IMR-90 (cell line): ENCODE data around the gene MTPN. TPM values are rescaled to one million over a fixed set of nuclear protein-coding genes. Genes with fewer than 3 reads are reported as not detected.
A peak's percentile ranks its signal among the peaks of the same experiment; 100 is the strongest.

Experiments
- ATAC-seq: fragments of 200-7000 bp; cut with Tn5 transposase; 2 replicates; pipeline ENCODE4 v1.9.1; 2020; ENCODE audit warnings: low read depth, mild to moderate bottlenecking, moderate library complexity
- BruUV-seq: library from RNA; stranded (reverse); fragments of 400-500 nt; replicated peaks from 2 replicates; lab custom pipeline; 2021; lab: Mats Ljungman, UMichigan
- CTCF ChIA-PET: fragments of 300-600 bp; formaldehyde crosslinking; extraction: SDS; loops from one replicate; lab custom pipeline; 2021; ENCODE audit warnings: antibody characterized with exemption; lab: Yijun Ruan, JAX
- POLR2A ChIA-PET: fragments of 300-600 bp; sonication (Branson Sonifier 250); formaldehyde crosslinking; loops from one replicate; lab custom pipeline; 2022; ENCODE audit warnings: antibody characterized with exemption; ENCODE audit not compliant: unreplicated experiment; lab: Charles Lee
- DNase-seq: peaks from one replicate; pipeline ENCODE4 v3.0.0; 2013
- H2AFZ ChIP-seq: replicated peaks from 2 replicates; pipeline ENCODE3; 2013; ENCODE audit warnings: low read length, mild to moderate bottlenecking; ENCODE audit not compliant: poor library complexity
- H2AK5ac ChIP-seq: 2 replicates; pipeline ENCODE4 v1.6.1; 2013; ENCODE audit warnings: low read depth, low read length, inconsistent platforms
- H2AK9ac ChIP-seq: replicated peaks from 2 replicates; pipeline ENCODE3; 2013; ENCODE audit warnings: mild to moderate bottlenecking, low read depth, low read length, moderate library complexity; ENCODE audit not compliant: poor library complexity
- H2BK120ac ChIP-seq: 2 replicates; pipeline ENCODE4 v1.6.1; 2013; ENCODE audit warnings: low read depth, low read length, inconsistent platforms
- H2BK15ac ChIP-seq: 3 replicates; pipeline ENCODE4 v1.6.1; 2013; ENCODE audit warnings: low read depth, low read length, inconsistent platforms
- H2BK20ac ChIP-seq: 2 replicates; pipeline ENCODE4 v1.6.1; 2013; ENCODE audit warnings: low read depth, mild to moderate bottlenecking, inconsistent platforms, low read length, moderate library complexity
- H2BK5ac ChIP-seq: 2 replicates; pipeline ENCODE4 v1.6.1; 2013; ENCODE audit warnings: mild to moderate bottlenecking, low read depth, low read length, inconsistent platforms; ENCODE audit not compliant: poor library complexity, severe bottlenecking
- H3K14ac ChIP-seq: replicated peaks from 2 replicates; pipeline ENCODE4 v1.6.1; 2013; ENCODE audit warnings: low read depth, low read length, inconsistent platforms
- H3K18ac ChIP-seq: 2 replicates; pipeline ENCODE4 v1.6.1; 2013; ENCODE audit warnings: low read depth, low read length, control low read depth
- H3K23ac ChIP-seq: 2 replicates; pipeline ENCODE4 v1.6.1; 2013; ENCODE audit warnings: low read depth, low read length, inconsistent platforms
- H3K27ac ChIP-seq: 2 replicates; pipeline ENCODE4 v1.5.1; 2013; ENCODE audit warnings: mild to moderate bottlenecking, control low read depth, low read length; ENCODE audit not compliant: insufficient read depth
- H3K27me3 ChIP-seq: 2 replicates; pipeline ENCODE4 v1.6.1; 2013; ENCODE audit warnings: low read length; ENCODE audit not compliant: control insufficient read depth, insufficient read depth
- H3K36me3 ChIP-seq: 2 replicates; pipeline ENCODE4 v1.6.1; 2013; ENCODE audit warnings: low read length, mixed read lengths; ENCODE audit not compliant: control insufficient read depth, insufficient read depth
- H3K4ac ChIP-seq: 2 replicates; pipeline ENCODE4 v1.6.1; 2013; ENCODE audit warnings: low read depth, low read length, inconsistent platforms
- H3K4me1 ChIP-seq: 2 replicates; pipeline ENCODE4 v1.6.1; 2013; ENCODE audit warnings: low read length, mixed read lengths; ENCODE audit not compliant: control insufficient read depth, insufficient read depth
- H3K4me2 ChIP-seq: 2 replicates; pipeline ENCODE4 v1.6.1; 2013; ENCODE audit warnings: low read depth, mild to moderate bottlenecking, control low read depth, low read length, moderate library complexity
- H3K4me3 ChIP-seq: 2 replicates; pipeline ENCODE4 v1.5.1; 2013; ENCODE audit warnings: low read depth, mild to moderate bottlenecking, control low read depth, low read length, moderate library complexity; ENCODE audit not compliant: insufficient read depth
- H3K56ac ChIP-seq: 2 replicates; pipeline ENCODE4 v1.6.1; 2013; ENCODE audit warnings: low read length, inconsistent platforms; ENCODE audit not compliant: insufficient read depth; ENCODE audit errors: extremely low read depth
- H3K79me1 ChIP-seq, 2 experiments: 2 replicates each; pipeline ENCODE4 v1.6.1; 2013; ENCODE audit warnings: low read length in 2 of 2, inconsistent platforms in 1 of 2, low read depth in 1 of 2
- H3K9ac ChIP-seq: 2 replicates; pipeline ENCODE4 v1.6.1; 2013; ENCODE audit warnings: low read depth, low read length, control low read depth
- H3K9me1 ChIP-seq: 2 replicates; pipeline ENCODE4 v1.6.1; 2013; ENCODE audit warnings: low read length, inconsistent platforms; ENCODE audit not compliant: insufficient read depth
- H3K9me3 ChIP-seq: 2 replicates; pipeline ENCODE4 v1.6.1; 2013; ENCODE audit warnings: low read length; ENCODE audit not compliant: control insufficient read depth, insufficient read depth
- H4K20me1 ChIP-seq: 2 replicates; pipeline ENCODE4 v1.6.1; 2013; ENCODE audit warnings: low read length, inconsistent platforms; ENCODE audit not compliant: insufficient read depth
- H4K5ac ChIP-seq: 2 replicates; pipeline ENCODE4 v1.6.1; 2013; ENCODE audit warnings: mild to moderate bottlenecking, low read depth, low read length, control low read depth
- H4K8ac ChIP-seq, 2 experiments: 2 replicates each; pipeline ENCODE4 v1.6.1; 2013; ENCODE audit warnings: low read depth in 2 of 2, low read length in 2 of 2, control low read depth in 1 of 2, inconsistent platforms in 1 of 2
- H4K91ac ChIP-seq: 2 replicates; pipeline ENCODE4 v1.6.1; 2013; ENCODE audit warnings: low read depth, low read length, inconsistent platforms; ENCODE audit not compliant: insufficient read depth
- BHLHE40 ChIP-seq: fragments of 150-350 bp; IDR thresholded peaks from 2 replicates; pipeline ENCODE4 v1.6.1; 2016; ENCODE audit warnings: mild to moderate bottlenecking, low read depth, low read length
- CEBPB ChIP-seq: IDR thresholded peaks from 2 replicates; pipeline ENCODE4 v1.6.1; 2012; ENCODE audit warnings: low read depth, low read length, improper control_type of control experiment
- CHD1 ChIP-seq: IDR thresholded peaks from 2 replicates; pipeline ENCODE4 v1.6.1; 2012; ENCODE audit warnings: low read depth, low read length, improper control_type of control experiment
- FOS ChIP-seq: fragments of 150-350 bp; IDR thresholded peaks from 2 replicates; pipeline ENCODE4 v1.6.1; 2016; ENCODE audit warnings: low read depth, low read length
- MAFK ChIP-seq: IDR thresholded peaks from 2 replicates; pipeline ENCODE4 v1.6.1; 2012; ENCODE audit warnings: low read depth, low read length, improper control_type of control experiment
- MAZ ChIP-seq: IDR thresholded peaks from 2 replicates; pipeline ENCODE4 v1.6.1; 2012; ENCODE audit warnings: low read depth, mild to moderate bottlenecking, low read length, improper control_type of control experiment, moderate library complexity, borderline replicate concordance
- MXI1 ChIP-seq: IDR thresholded peaks from 2 replicates; pipeline ENCODE4 v1.6.1; 2012; ENCODE audit warnings: low read depth, mild to moderate bottlenecking, low read length, moderate library complexity, borderline replicate concordance
- NFE2L2 ChIP-seq: fragments of 150-350 bp; IDR thresholded peaks from 2 replicates; pipeline ENCODE4 v1.6.1; 2016; ENCODE audit warnings: low read depth, mild to moderate bottlenecking, low read length
- POLR2A ChIP-seq: IDR thresholded peaks from 2 replicates; pipeline ENCODE4 v1.6.1; 2012; ENCODE audit warnings: mild to moderate bottlenecking, low read depth, low read length
- RAD21 ChIP-seq: IDR thresholded peaks from 2 replicates; pipeline ENCODE4 v1.6.1; 2012; ENCODE audit warnings: low read length, improper control_type of control experiment
- RCOR1 ChIP-seq: IDR thresholded peaks from 2 replicates; pipeline ENCODE4 v1.6.1; 2012; ENCODE audit warnings: mild to moderate bottlenecking, low read length, improper control_type of control experiment; ENCODE audit not compliant: insufficient replicate concordance
- RFX5 ChIP-seq: IDR thresholded peaks from 2 replicates; pipeline ENCODE4 v1.8.0; 2012; ENCODE audit warnings: low read depth, mild to moderate bottlenecking, low read length, moderate library complexity
- SMC3 ChIP-seq: fragments of 150-350 bp; IDR thresholded peaks from 2 replicates; pipeline ENCODE4 v1.6.1; 2016; ENCODE audit warnings: low read depth, mild to moderate bottlenecking, antibody characterized with exemption, low read length, moderate library complexity
- dilution Hi-C: fragments of 300-500 bp; cut with HindIII; formaldehyde crosslinking; loops from one replicate; pipeline ENCODE4 v1.14.3; 2018; ENCODE audit warnings: low sequenced_read_pairs; ENCODE audit not compliant: unreplicated experiment
- in situ Hi-C: fragments of 300-500 bp; cut with MboI; formaldehyde crosslinking; loops from 3 replicates; pipeline ENCODE4 v1.14.3; 2019; ENCODE audit warnings: low sequenced_read_pairs, inconsistent platforms, mixed read lengths
- intact Hi-C: fragments of 100-400 bp; cut with micrococcal nuclease; formaldehyde crosslinking; loops from 2 replicates; pipeline ENCODE4 v1.10.0; 2022
- polyA plus RNA-seq, 3 experiments: library from polyadenylated mRNA; depleted of rRNA; stranded (reverse); fragments of >200 nt; gene quantifications; 2 replicates each; pipeline ENCODE4 v1.2.3, GENCODE V29; 2012; ENCODE audit warnings: low replicate concordance in 1 of 3
- total RNA-seq: library from RNA; depleted of rRNA; stranded (reverse); fragments of >200 nt; gene quantifications from 2 replicates; pipeline ENCODE4 v1.2.3, GENCODE V29; 2012
- TF ChIP-seq, protein P1 (sequence below): conservative IDR thresholded peaks from 2 replicates; pipeline ENCODE4 v1.5.1; 2012; ENCODE audit warnings: mild to moderate bottlenecking, low read depth, low read length, improper control_type of control experiment
- TF ChIP-seq, protein P2 (sequence below): fragments of 150-350 bp; IDR thresholded peaks from 2 replicates; pipeline ENCODE4 v1.6.1; 2016; ENCODE audit warnings: low read depth, mild to moderate bottlenecking, low read length, moderate library complexity, borderline replicate concordance
- TF ChIP-seq, protein P3 (sequence below): fragments of 150-350 bp; IDR thresholded peaks from 2 replicates; pipeline ENCODE4 v1.6.1; 2017; ENCODE audit warnings: mild to moderate bottlenecking, antibody characterized with exemption, low read length, low read depth

Gene MTPN
- total and polyA plus RNA-seq, 2 of the 4 experiments (the other 2 are of a cell fraction), result 58.8 to 94.4 TPM

DNA sequence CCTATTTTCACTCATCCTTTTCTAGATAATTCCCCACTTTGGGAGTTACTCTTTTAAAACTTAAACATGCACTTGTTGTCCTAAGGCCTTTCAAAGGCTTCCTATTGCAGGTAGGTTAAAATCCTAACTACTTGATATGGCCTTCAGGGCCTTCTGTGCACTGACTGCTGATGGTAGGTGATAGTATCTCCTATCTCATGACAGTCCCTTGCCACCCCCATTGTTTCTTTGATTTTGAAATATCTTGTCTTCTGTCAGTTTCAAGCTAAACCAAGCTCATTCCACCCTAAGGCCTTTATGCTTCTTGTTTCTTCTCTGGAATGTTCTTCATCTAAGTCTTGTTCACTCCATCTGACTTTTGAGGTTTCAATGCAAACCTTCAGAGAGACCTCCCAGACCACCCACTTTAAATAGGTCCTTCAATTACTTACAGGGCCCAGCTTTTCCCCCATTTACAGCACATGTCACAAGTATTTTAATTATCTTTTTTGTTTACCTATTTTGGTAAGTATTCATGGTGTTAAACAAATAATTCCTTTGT is 2.4 kb upstream of the MTPN start:
- Histone ChIP-seq H3K9ac (no peak overlapping the region), H3K36me3 (no peaks in the 10 kb centered on the region), H4K8ac (peak overlapping the region in 1 of 2 experiments; percentile 11; a peak in 3 of 4 replicates), H3K56ac (no peak overlapping the region), H4K5ac (no peak overlapping the region; the same call in 1 of the 2 replicates), H2BK15ac (no peak overlapping the region), H3K9me1 (no peaks in the 10 kb centered on the region), H2BK5ac (peak overlapping the region; percentile 70), H2AFZ (no peak overlapping the region), H3K23ac (no peak overlapping the region), H3K4me3 (no peak overlapping the region), H3K9me3 (no peaks in the 10 kb centered on the region), H3K14ac (no peak overlapping the region), H3K27me3 (no peaks in the 10 kb centered on the region), H2AK5ac (no peak overlapping the region), H4K91ac (no peak overlapping the region), H2BK20ac (0 out of 2 replicates have a peak overlapping the region, but pooled peaks have one; percentile 4), H4K20me1 (peaks cover 15% of the 10 kb centered on the region; the same call in 1 of the 2 replicates), H3K27ac (no peak overlapping the region), H3K4me1 (0 out of 2 replicates have a peak, but pooled peaks cover 1% of the 10 kb centered on the region), H3K79me1 (peaks cover 0 to 16% of the 10 kb centered on the region in 2 experiments; a peak in 2 of 4 replicates), H3K18ac (no peak overlapping the region; the same call in 1 of the 2 replicates), H3K4ac (no peak overlapping the region; the same call in 1 of the 2 replicates), H2AK9ac (no peak overlapping the region), H2BK120ac (0 out of 2 replicates have a peak overlapping the region, but pooled peaks have one; percentile 7), H3K4me2 (no peak overlapping the region; the same call in 1 of the 2 replicates)
- CTCF ChIA-PET, result no interaction called here
- POLR2A ChIA-PET, result no interaction called here
- no TSS peak for BruUV-seq
- ATAC-seq (no peak), DNase-seq (no peak)
- TF ChIP-seq RCOR1, result no peak
- no peak for TF ChIP-seq CEBPB
- TF ChIP-seq, protein P1, sequence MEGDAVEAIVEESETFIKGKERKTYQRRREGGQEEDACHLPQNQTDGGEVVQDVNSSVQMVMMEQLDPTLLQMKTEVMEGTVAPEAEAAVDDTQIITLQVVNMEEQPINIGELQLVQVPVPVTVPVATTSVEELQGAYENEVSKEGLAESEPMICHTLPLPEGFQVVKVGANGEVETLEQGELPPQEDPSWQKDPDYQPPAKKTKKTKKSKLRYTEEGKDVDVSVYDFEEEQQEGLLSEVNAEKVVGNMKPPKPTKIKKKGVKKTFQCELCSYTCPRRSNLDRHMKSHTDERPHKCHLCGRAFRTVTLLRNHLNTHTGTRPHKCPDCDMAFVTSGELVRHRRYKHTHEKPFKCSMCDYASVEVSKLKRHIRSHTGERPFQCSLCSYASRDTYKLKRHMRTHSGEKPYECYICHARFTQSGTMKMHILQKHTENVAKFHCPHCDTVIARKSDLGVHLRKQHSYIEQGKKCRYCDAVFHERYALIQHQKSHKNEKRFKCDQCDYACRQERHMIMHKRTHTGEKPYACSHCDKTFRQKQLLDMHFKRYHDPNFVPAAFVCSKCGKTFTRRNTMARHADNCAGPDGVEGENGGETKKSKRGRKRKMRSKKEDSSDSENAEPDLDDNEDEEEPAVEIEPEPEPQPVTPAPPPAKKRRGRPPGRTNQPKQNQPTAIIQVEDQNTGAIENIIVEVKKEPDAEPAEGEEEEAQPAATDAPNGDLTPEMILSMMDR, result no peak
- no peak for TF ChIP-seq MAZ
- no peak for TF ChIP-seq NFE2L2
- no peak for TF ChIP-seq SMC3
- no peak for TF ChIP-seq FOS
- no peak for TF ChIP-seq MAFK
- TF ChIP-seq RAD21, result no peak
- TF ChIP-seq POLR2A, result no peak
- no peak for TF ChIP-seq RFX5
- TF ChIP-seq, protein P2, sequence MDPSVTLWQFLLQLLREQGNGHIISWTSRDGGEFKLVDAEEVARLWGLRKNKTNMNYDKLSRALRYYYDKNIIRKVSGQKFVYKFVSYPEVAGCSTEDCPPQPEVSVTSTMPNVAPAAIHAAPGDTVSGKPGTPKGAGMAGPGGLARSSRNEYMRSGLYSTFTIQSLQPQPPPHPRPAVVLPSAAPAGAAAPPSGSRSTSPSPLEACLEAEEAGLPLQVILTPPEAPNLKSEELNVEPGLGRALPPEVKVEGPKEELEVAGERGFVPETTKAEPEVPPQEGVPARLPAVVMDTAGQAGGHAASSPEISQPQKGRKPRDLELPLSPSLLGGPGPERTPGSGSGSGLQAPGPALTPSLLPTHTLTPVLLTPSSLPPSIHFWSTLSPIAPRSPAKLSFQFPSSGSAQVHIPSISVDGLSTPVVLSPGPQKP, result no peak
- no peak for TF ChIP-seq CHD1
- no peak for TF ChIP-seq MXI1
- TF ChIP-seq, protein P3, sequence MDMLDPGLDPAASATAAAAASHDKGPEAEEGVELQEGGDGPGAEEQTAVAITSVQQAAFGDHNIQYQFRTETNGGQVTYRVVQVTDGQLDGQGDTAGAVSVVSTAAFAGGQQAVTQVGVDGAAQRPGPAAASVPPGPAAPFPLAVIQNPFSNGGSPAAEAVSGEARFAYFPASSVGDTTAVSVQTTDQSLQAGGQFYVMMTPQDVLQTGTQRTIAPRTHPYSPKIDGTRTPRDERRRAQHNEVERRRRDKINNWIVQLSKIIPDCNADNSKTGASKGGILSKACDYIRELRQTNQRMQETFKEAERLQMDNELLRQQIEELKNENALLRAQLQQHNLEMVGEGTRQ, result no peak
- TF ChIP-seq BHLHE40, result no peak
- in situ Hi-C loops, result no loop called here
- dilution Hi-C loops, result no loop called here
- intact Hi-C loops, result loop anchor here (10.0 kb wide), 1 partner anchor 305 kb away; no protein-coding TSS in a partner anchor
